ENCODE data around the gene PPP2R2C. TPM values are rescaled to one million over a fixed set of nuclear protein-coding genes. Genes with fewer than 3 reads are reported as not detected.

Gene PPP2R2C
- polyA plus RNA-seq, 1 experiment: 0.06 TPM

- H3K4me3 ChIP-seq (ENCODE audit: low read depth, low read length): no peak overlapping the region
- no peak for DNase-seq (ENCODE audit: low read depth)
- H3K36me3 ChIP-seq (ENCODE audit: control insufficient read depth, insufficient read depth, low read length): no peaks in the 10 kb centered on the region
- TF ChIP-seq, protein P1, sequence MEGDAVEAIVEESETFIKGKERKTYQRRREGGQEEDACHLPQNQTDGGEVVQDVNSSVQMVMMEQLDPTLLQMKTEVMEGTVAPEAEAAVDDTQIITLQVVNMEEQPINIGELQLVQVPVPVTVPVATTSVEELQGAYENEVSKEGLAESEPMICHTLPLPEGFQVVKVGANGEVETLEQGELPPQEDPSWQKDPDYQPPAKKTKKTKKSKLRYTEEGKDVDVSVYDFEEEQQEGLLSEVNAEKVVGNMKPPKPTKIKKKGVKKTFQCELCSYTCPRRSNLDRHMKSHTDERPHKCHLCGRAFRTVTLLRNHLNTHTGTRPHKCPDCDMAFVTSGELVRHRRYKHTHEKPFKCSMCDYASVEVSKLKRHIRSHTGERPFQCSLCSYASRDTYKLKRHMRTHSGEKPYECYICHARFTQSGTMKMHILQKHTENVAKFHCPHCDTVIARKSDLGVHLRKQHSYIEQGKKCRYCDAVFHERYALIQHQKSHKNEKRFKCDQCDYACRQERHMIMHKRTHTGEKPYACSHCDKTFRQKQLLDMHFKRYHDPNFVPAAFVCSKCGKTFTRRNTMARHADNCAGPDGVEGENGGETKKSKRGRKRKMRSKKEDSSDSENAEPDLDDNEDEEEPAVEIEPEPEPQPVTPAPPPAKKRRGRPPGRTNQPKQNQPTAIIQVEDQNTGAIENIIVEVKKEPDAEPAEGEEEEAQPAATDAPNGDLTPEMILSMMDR (IDR thresholded peaks at IDR 0.05; ENCODE audit: insufficient read depth, low read depth, low read length): no peak
- ChIA-PET CTCF (interaction anchor here (1.1 kb wide), 1 partner anchor 53 kb away, joined by 3 read pairs; no protein-coding TSS in a partner anchor), POLR2A (interaction anchor here (0.6 kb wide), 1 partner anchor 86 kb away, joined by 4 read pairs; no protein-coding TSS in a partner anchor)
- H3K27me3 ChIP-seq (ENCODE audit: control insufficient read depth, insufficient read depth, low read length): peaks cover 5% of the 10 kb centered on the region; the same call in 1 of the 2 replicates
Observed at GRCh38 chr4:6384541-6384940, 87.9 kb downstream of the PPP2R2C start.

DNA sequence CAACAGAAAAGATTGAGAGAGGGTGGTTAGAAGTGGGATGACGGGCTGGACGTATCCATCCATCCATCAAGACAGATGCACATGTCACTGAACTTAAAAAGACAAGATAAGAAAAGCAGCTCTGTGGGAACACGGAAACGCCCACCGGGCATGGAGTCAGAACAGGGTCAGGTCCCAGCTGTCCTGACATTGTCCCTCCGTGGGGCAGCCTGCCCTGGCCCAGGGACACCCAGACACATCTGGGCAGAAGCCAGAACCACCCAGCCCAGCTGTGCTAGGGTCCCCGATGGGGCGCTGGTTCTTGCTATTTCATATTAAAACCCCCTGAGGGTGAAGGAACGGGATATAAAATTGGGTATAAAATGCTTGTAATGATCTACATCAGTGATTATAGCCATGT is 88.5 kb downstream of the PPP2R2C start:
- CTCF ChIA-PET: interaction anchor here (1.1 kb wide), 1 partner anchor 52 kb away, joined by 3 read pairs; no protein-coding TSS in a partner anchor
- H3K27me3 ChIP-seq (ENCODE audit: control insufficient read depth, insufficient read depth, low read length): peaks cover 5% of the 10 kb centered on the region; the same call in 1 of the 2 replicates
- DNase-seq (ENCODE audit: low read depth): no peak
- H3K4me3 ChIP-seq (ENCODE audit: low read depth, low read length): no peak overlapping the region
- POLR2A ChIA-PET: no interaction called here
- TF ChIP-seq, protein P1 (IDR thresholded peaks at IDR 0.05; ENCODE audit: insufficient read depth, low read depth, low read length): no peak
- H3K36me3 ChIP-seq (ENCODE audit: control insufficient read depth, insufficient read depth, low read length): no peaks in the 10 kb centered on the region

GRCh38 chr4:6383009-6383404 is 89.4 kb downstream of the PPP2R2C start:
- no peak for DNase-seq (ENCODE audit: low read depth)
- ChIA-PET CTCF (interaction anchor here (0.6 kb wide), 1 partner anchor 133 kb away, joined by 3 read pairs; no protein-coding TSS in a partner anchor), POLR2A (no interaction called here)
- TF ChIP-seq, protein P1 (IDR thresholded peaks at IDR 0.05; ENCODE audit: insufficient read depth, low read depth, low read length): no peak
- Histone ChIP-seq H3K27me3 (ENCODE audit: control insufficient read depth, insufficient read depth, low read length) (peaks cover 4% of the 10 kb centered on the region; the same call in 1 of the 2 replicates), H3K36me3 (ENCODE audit: control insufficient read depth, insufficient read depth, low read length) (no peaks in the 10 kb centered on the region), H3K4me3 (ENCODE audit: low read depth, low read length) (no peak overlapping the region)

GRCh38 chr4:6381571-6382123 is 90.8 kb downstream of the PPP2R2C start:
- POLR2A ChIA-PET: no interaction called here
- Histone ChIP-seq H3K27me3 (ENCODE audit: control insufficient read depth, insufficient read depth, low read length) (peaks cover 4% of the 10 kb centered on the region; the same call in 1 of the 2 replicates), H3K4me3 (ENCODE audit: low read depth, low read length) (no peak overlapping the region), H3K36me3 (ENCODE audit: control insufficient read depth, insufficient read depth, low read length) (no peaks in the 10 kb centered on the region)
- CTCF ChIA-PET: no interaction called here
- DNase-seq (ENCODE audit: low read depth): no peak
- TF ChIP-seq, protein P1 (IDR thresholded peaks at IDR 0.05; ENCODE audit: insufficient read depth, low read depth, low read length): no peak

GRCh38 chr4:6380746-6381410 is 91.5 kb downstream of the PPP2R2C start:
- Histone ChIP-seq H3K4me3 (ENCODE audit: low read depth, low read length) (no peak overlapping the region), H3K36me3 (ENCODE audit: control insufficient read depth, insufficient read depth, low read length) (no peaks in the 10 kb centered on the region), H3K27me3 (ENCODE audit: control insufficient read depth, insufficient read depth, low read length) (peaks cover 4% of the 10 kb centered on the region; the same call in 1 of the 2 replicates)
- no peak for DNase-seq (ENCODE audit: low read depth)
- CTCF ChIA-PET: interaction anchor here (1.2 kb wide), 1 partner anchor 130 kb away, joined by 4 read pairs; no protein-coding TSS in a partner anchor
- TF ChIP-seq, protein P1 (IDR thresholded peaks at IDR 0.05; ENCODE audit: insufficient read depth, low read depth, low read length): no peak
- POLR2A ChIA-PET: no interaction called here
